ENCODE measurements around the gene ROR1.

Gene ROR1

GRCh38 chr1:63982201-63982600 lies 208.4 kb downstream of the ROR1 start:
- no peak for DNase-seq

- no peak for DNase-seq
Measured at GRCh38 chr1:63983391-63984256, 209.8 kb downstream of the ROR1 start.

- no peak for DNase-seq
Measured at GRCh38 chr1:63984257-63984929, 210.6 kb downstream of the ROR1 start.

GRCh38 chr1:63984930-63985290 lies 211.1 kb downstream of the ROR1 start:
- no peak for DNase-seq

GRCh38 chr1:63987014-63987627 lies 213.3 kb downstream of the ROR1 start:
- DNase-seq: no peak

GRCh38 chr1:63987628-63988024 lies 213.8 kb downstream of the ROR1 start:
- DNase-seq: no peak

- DNase-seq: no peak
Measured at GRCh38 chr1:63988941-63989340, 215.1 kb downstream of the ROR1 start.

- no peak for DNase-seq
Measured at GRCh38 chr1:63991685-63992084, 217.9 kb downstream of the ROR1 start.

GRCh38 chr1:64000021-64000420 lies 226.2 kb downstream of the ROR1 start:
- no peak for DNase-seq

GRCh38 chr1:64001038-64001437 lies 227.2 kb downstream of the ROR1 start:
- no peak for DNase-seq

GRCh38 chr1:64004451-64005025 lies 230.7 kb downstream of the ROR1 start:
- DNase-seq: no peak

GRCh38 chr1:64005801-64006200 lies 232.0 kb downstream of the ROR1 start:
- no peak for DNase-seq

- no peak for DNase-seq
Measured at GRCh38 chr1:64006276-64007051, 232.6 kb downstream of the ROR1 start.

- no peak for DNase-seq
Measured at GRCh38 chr1:64010316-64010715, 236.5 kb downstream of the ROR1 start.

GRCh38 chr1:64013395-64013794 lies 239.6 kb downstream of the ROR1 start:
- no peak for DNase-seq

GRCh38 chr1:64019818-64020217 lies 246.0 kb downstream of the ROR1 start:
- no peak for DNase-seq

GRCh38 chr1:64021066-64021465 lies 247.2 kb downstream of the ROR1 start:
- no peak for DNase-seq

GRCh38 chr1:64025051-64025450 lies 251.2 kb downstream of the ROR1 start:
- DNase-seq: no peak

- DNase-seq: no peak
Measured at GRCh38 chr1:64029037-64029436, 255.2 kb downstream of the ROR1 start.

GRCh38 chr1:64030411-64030810 lies 256.6 kb downstream of the ROR1 start:
- DNase-seq: no peak

- DNase-seq: no peak
Measured at GRCh38 chr1:64031236-64031635, 257.4 kb downstream of the ROR1 start.

GRCh38 chr1:64033667-64034220 lies 259.9 kb downstream of the ROR1 start:
- no peak for DNase-seq

GRCh38 chr1:64036549-64036948 lies 262.7 kb downstream of the ROR1 start:
- DNase-seq: no peak

Measured in activated CD4-positive, alpha-beta T cell treated with anti-CD3 and anti-CD28 coated beads for 4 hours (primary cell).